ENCODE measurements around the gene HS6ST3. TPM values are rescaled to one million over a fixed set of nuclear protein-coding genes. Genes with fewer than 3 reads are reported as not detected.

Gene HS6ST3
- total RNA-seq, 1 experiment from 2014 or later, result 1.2 TPM

DNA sequence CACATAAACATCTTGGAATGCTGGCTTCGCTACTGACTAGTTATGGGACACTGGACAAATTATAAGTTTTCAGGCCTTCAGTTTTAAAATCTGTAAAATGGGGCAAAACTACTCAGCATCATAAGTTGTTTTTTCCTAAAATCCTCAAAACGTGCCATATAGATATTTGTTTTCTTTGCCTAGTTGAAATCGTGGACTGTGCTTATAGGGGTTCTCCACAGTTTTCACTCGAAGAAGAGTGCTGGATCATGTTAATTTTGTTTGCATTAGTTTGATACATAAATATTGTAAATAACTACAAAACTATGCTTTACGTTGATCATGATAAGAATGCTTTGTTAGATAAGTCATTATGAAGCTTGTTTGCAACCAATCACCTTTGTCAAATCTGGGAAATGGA, 591.0 kb downstream of the HS6ST3 start:
- Mint-ChIP-seq H3K27ac (no peak overlapping the region), H3K36me3 (no peaks in the 10 kb centered on the region), H3K4me3 (no peak overlapping the region), H3K27me3 (ENCODE audit: low read depth) (no peaks in the 10 kb centered on the region), H3K9me3 (peaks cover 15% of the 10 kb centered on the region), H3K4me1 (peaks cover 6% of the 10 kb centered on the region)
- ATAC-seq, result no peak
- POLR2A ChIA-PET, result no interaction called here
- CTCF ChIA-PET, result no interaction called here
- no peak for DNase-seq (ENCODE audit: low spot score)
- TF ChIP-seq, protein P1, sequence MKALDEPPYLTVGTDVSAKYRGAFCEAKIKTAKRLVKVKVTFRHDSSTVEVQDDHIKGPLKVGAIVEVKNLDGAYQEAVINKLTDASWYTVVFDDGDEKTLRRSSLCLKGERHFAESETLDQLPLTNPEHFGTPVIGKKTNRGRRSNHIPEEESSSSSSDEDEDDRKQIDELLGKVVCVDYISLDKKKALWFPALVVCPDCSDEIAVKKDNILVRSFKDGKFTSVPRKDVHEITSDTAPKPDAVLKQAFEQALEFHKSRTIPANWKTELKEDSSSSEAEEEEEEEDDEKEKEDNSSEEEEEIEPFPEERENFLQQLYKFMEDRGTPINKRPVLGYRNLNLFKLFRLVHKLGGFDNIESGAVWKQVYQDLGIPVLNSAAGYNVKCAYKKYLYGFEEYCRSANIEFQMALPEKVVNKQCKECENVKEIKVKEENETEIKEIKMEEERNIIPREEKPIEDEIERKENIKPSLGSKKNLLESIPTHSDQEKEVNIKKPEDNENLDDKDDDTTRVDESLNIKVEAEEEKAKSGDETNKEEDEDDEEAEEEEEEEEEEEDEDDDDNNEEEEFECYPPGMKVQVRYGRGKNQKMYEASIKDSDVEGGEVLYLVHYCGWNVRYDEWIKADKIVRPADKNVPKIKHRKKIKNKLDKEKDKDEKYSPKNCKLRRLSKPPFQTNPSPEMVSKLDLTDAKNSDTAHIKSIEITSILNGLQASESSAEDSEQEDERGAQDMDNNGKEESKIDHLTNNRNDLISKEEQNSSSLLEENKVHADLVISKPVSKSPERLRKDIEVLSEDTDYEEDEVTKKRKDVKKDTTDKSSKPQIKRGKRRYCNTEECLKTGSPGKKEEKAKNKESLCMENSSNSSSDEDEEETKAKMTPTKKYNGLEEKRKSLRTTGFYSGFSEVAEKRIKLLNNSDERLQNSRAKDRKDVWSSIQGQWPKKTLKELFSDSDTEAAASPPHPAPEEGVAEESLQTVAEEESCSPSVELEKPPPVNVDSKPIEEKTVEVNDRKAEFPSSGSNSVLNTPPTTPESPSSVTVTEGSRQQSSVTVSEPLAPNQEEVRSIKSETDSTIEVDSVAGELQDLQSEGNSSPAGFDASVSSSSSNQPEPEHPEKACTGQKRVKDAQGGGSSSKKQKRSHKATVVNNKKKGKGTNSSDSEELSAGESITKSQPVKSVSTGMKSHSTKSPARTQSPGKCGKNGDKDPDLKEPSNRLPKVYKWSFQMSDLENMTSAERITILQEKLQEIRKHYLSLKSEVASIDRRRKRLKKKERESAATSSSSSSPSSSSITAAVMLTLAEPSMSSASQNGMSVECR (CRISPR knock-in tag; IDR thresholded peaks at IDR 0.05; ENCODE audit: borderline replicate concordance), result no peak
- no peak for TF ChIP-seq NR1H2 (CRISPR knock-in tag; IDR thresholded peaks at IDR 0.05)
- no peak for TF ChIP-seq ZNF232 (CRISPR knock-in tag; IDR thresholded peaks at IDR 0.05)
- TF ChIP-seq, protein P2, sequence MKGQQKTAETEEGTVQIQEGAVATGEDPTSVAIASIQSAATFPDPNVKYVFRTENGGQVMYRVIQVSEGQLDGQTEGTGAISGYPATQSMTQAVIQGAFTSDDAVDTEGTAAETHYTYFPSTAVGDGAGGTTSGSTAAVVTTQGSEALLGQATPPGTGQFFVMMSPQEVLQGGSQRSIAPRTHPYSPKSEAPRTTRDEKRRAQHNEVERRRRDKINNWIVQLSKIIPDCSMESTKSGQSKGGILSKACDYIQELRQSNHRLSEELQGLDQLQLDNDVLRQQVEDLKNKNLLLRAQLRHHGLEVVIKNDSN (CRISPR knock-in tag; IDR thresholded peaks at IDR 0.05), result no peak
- no peak for TF ChIP-seq CBFB (CRISPR knock-in tag; IDR thresholded peaks at IDR 0.05; ENCODE audit: low read depth)
- TF ChIP-seq, protein P3, sequence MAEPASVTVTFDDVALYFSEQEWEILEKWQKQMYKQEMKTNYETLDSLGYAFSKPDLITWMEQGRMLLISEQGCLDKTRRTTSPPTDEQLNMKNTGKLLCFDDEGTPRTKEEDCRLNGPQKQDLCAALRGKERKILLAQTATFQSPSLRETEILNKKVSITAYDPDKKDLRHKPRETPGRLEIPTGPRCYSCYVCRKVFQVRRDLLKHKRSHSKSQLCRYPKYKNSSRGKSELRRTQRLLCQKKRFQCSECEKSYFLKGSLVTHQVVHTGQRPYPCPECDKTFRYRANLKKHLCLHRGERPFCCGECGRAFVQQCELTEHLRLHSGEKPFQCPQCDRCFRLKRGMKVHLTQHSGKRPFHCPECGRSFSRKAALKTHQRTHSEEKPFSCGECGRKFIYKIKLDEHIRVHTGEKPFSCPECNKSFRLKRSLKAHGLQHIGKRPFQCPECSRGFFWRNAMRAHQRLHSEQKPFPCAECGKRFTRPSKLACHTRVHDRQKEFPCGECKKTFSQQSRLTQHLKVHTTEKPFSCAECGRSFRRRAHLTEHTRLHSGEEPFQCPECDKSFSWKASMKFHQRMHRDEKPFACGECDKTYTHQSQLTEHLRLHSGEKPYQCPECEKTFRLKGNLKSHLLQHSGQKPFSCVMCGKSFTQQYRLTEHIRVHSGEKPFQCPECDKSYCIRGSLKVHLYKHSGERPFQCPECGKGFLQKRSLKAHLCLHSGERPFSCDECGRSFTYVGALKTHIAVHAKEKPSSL (CRISPR knock-in tag; conservative IDR thresholded peaks at IDR 0.05), result no peak
- TF ChIP-seq, protein P4, sequence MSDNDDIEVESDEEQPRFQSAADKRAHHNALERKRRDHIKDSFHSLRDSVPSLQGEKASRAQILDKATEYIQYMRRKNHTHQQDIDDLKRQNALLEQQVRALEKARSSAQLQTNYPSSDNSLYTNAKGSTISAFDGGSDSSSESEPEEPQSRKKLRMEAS (CRISPR knock-in tag; IDR thresholded peaks at IDR 0.05), result no peak
- TF ChIP-seq, protein P5, sequence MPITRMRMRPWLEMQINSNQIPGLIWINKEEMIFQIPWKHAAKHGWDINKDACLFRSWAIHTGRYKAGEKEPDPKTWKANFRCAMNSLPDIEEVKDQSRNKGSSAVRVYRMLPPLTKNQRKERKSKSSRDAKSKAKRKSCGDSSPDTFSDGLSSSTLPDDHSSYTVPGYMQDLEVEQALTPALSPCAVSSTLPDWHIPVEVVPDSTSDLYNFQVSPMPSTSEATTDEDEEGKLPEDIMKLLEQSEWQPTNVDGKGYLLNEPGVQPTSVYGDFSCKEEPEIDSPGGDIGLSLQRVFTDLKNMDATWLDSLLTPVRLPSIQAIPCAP (CRISPR knock-in tag; IDR thresholded peaks at IDR 0.05), result no peak
- TF ChIP-seq, protein P6, sequence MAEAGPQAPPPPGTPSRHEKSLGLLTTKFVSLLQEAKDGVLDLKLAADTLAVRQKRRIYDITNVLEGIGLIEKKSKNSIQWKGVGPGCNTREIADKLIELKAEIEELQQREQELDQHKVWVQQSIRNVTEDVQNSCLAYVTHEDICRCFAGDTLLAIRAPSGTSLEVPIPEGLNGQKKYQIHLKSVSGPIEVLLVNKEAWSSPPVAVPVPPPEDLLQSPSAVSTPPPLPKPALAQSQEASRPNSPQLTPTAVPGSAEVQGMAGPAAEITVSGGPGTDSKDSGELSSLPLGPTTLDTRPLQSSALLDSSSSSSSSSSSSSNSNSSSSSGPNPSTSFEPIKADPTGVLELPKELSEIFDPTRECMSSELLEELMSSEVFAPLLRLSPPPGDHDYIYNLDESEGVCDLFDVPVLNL (CRISPR knock-in tag; IDR thresholded peaks at IDR 0.05; ENCODE audit: borderline replicate concordance, low read depth), result no peak
- no peak for TF ChIP-seq ZNF121 (CRISPR knock-in tag; IDR thresholded peaks at IDR 0.05)
- TF ChIP-seq, protein P7, sequence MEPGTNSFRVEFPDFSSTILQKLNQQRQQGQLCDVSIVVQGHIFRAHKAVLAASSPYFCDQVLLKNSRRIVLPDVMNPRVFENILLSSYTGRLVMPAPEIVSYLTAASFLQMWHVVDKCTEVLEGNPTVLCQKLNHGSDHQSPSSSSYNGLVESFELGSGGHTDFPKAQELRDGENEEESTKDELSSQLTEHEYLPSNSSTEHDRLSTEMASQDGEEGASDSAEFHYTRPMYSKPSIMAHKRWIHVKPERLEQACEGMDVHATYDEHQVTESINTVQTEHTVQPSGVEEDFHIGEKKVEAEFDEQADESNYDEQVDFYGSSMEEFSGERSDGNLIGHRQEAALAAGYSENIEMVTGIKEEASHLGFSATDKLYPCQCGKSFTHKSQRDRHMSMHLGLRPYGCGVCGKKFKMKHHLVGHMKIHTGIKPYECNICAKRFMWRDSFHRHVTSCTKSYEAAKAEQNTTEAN (CRISPR knock-in tag; IDR thresholded peaks at IDR 0.05), result no peak
- TF ChIP-seq CREB1 (CRISPR knock-in tag; IDR thresholded peaks at IDR 0.05), result no peak

DNA sequence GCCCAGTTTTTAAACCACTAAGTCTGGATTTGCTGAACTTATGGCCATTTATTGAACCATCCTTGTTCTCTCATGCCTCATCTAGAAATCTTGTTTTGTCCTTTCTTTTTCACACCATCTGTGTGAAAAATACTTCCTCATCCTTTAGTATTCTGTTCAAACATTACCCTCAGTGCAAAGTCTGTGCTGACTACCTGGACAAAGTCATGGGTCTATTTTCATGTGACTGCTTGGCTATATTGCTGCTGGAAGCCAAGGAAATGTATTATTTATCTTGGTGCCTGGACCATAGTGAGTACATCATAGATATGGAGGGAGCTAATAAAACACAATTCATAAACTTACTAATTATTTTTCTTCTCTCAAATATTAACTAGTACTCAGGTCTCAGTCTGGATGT, 591.9 kb downstream of the HS6ST3 start:
- H3K27ac Mint-ChIP-seq, result no peak overlapping the region
- peaks cover 14% of the 10 kb centered on the region for H3K9me3 Mint-ChIP-seq
- no peak overlapping the region for H3K4me3 Mint-ChIP-seq
- ChIA-PET POLR2A (no interaction called here), CTCF (no interaction called here)
- ATAC-seq, result no peak
- H3K27me3 Mint-ChIP-seq (ENCODE audit: low read depth), result no peaks in the 10 kb centered on the region
- DNase-seq (ENCODE audit: low spot score), result no peak
- H3K36me3 Mint-ChIP-seq, result no peaks in the 10 kb centered on the region
- peaks cover 6% of the 10 kb centered on the region for H3K4me1 Mint-ChIP-seq
- TF ChIP-seq HMGA2 (CRISPR knock-in tag; IDR thresholded peaks at IDR 0.05) (no peak), ZNF138 (CRISPR knock-in tag; conservative IDR thresholded peaks at IDR 0.05) (no peak), ZBTB21 (CRISPR knock-in tag; IDR thresholded peaks at IDR 0.05; ENCODE audit: borderline replicate concordance) (no peak), NFYB (CRISPR knock-in tag; conservative IDR thresholded peaks at IDR 0.05; ENCODE audit: low read depth) (no peak), EMX1 (CRISPR knock-in tag; IDR thresholded peaks at IDR 0.05) (no peak), GABPB1 (CRISPR knock-in tag; IDR thresholded peaks at IDR 0.05) (no peak)
- TF ChIP-seq, protein P7 (CRISPR knock-in tag; IDR thresholded peaks at IDR 0.05), result no peak
- TF ChIP-seq, protein P8, sequence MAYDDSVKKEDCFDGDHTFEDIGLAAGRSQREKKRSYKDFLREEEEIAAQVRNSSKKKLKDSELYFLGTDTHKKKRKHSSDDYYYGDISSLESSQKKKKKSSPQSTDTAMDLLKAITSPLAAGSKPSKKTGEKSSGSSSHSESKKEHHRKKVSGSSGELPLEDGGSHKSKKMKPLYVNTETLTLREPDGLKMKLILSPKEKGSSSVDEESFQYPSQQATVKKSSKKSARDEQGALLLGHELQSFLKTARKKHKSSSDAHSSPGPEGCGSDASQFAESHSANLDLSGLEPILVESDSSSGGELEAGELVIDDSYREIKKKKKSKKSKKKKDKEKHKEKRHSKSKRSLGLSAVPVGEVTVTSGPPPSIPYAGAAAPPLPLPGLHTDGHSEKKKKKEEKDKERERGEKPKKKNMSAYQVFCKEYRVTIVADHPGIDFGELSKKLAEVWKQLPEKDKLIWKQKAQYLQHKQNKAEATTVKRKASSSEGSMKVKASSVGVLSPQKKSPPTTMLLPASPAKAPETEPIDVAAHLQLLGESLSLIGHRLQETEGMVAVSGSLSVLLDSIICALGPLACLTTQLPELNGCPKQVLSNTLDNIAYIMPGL (CRISPR knock-in tag; IDR thresholded peaks at IDR 0.05), result no peak
- TF ChIP-seq, protein P9, sequence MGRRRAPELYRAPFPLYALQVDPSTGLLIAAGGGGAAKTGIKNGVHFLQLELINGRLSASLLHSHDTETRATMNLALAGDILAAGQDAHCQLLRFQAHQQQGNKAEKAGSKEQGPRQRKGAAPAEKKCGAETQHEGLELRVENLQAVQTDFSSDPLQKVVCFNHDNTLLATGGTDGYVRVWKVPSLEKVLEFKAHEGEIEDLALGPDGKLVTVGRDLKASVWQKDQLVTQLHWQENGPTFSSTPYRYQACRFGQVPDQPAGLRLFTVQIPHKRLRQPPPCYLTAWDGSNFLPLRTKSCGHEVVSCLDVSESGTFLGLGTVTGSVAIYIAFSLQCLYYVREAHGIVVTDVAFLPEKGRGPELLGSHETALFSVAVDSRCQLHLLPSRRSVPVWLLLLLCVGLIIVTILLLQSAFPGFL (CRISPR knock-in tag; IDR thresholded peaks at IDR 0.05; ENCODE audit: borderline replicate concordance), result no peak

All from WTC11 (cell line).